IMR-90 (cell line): Measurements from ENCODE around the gene NDUFAF8. TPM values are rescaled to one million over a fixed set of nuclear protein-coding genes. Genes with fewer than 3 reads are reported as not detected.

ENCODE experiments used
- ATAC-seq: fragments of 200-7000 bp; cut with Tn5 transposase; 2 replicates; pipeline ENCODE4 v1.9.1; 2020; ENCODE audit warnings: low read depth, mild to moderate bottlenecking, moderate library complexity
- BruUV-seq: library from RNA; stranded (reverse); fragments of 400-500 nt; replicated peaks from 2 replicates; lab custom pipeline; 2021; lab: Mats Ljungman, UMichigan
- CTCF ChIA-PET: fragments of 300-600 bp; formaldehyde crosslinking; extraction: SDS; loops from one replicate; lab custom pipeline; 2021; ENCODE audit warnings: antibody characterized with exemption; lab: Yijun Ruan, JAX
- POLR2A ChIA-PET: fragments of 300-600 bp; sonication (Branson Sonifier 250); formaldehyde crosslinking; loops from one replicate; lab custom pipeline; 2022; ENCODE audit warnings: antibody characterized with exemption; ENCODE audit not compliant: unreplicated experiment; lab: Charles Lee
- DNase-seq: peaks from one replicate; pipeline ENCODE4 v3.0.0; 2013
- H2AFZ ChIP-seq: replicated peaks from 2 replicates; pipeline ENCODE3; 2013; ENCODE audit warnings: low read length, mild to moderate bottlenecking; ENCODE audit not compliant: poor library complexity
- H2AK5ac ChIP-seq: 2 replicates; pipeline ENCODE4 v1.6.1; 2013; ENCODE audit warnings: low read depth, low read length, inconsistent platforms
- H2AK9ac ChIP-seq: replicated peaks from 2 replicates; pipeline ENCODE3; 2013; ENCODE audit warnings: mild to moderate bottlenecking, low read depth, low read length, moderate library complexity; ENCODE audit not compliant: poor library complexity
- H2BK120ac ChIP-seq: 2 replicates; pipeline ENCODE4 v1.6.1; 2013; ENCODE audit warnings: low read depth, low read length, inconsistent platforms
- H2BK15ac ChIP-seq: 3 replicates; pipeline ENCODE4 v1.6.1; 2013; ENCODE audit warnings: low read depth, low read length, inconsistent platforms
- H2BK20ac ChIP-seq: 2 replicates; pipeline ENCODE4 v1.6.1; 2013; ENCODE audit warnings: low read depth, mild to moderate bottlenecking, inconsistent platforms, low read length, moderate library complexity
- H2BK5ac ChIP-seq: 2 replicates; pipeline ENCODE4 v1.6.1; 2013; ENCODE audit warnings: mild to moderate bottlenecking, low read depth, low read length, inconsistent platforms; ENCODE audit not compliant: poor library complexity, severe bottlenecking
- H3K14ac ChIP-seq: replicated peaks from 2 replicates; pipeline ENCODE4 v1.6.1; 2013; ENCODE audit warnings: low read depth, low read length, inconsistent platforms
- H3K18ac ChIP-seq: 2 replicates; pipeline ENCODE4 v1.6.1; 2013; ENCODE audit warnings: low read depth, low read length, control low read depth
- H3K23ac ChIP-seq: 2 replicates; pipeline ENCODE4 v1.6.1; 2013; ENCODE audit warnings: low read depth, low read length, inconsistent platforms
- H3K27ac ChIP-seq: 2 replicates; pipeline ENCODE4 v1.5.1; 2013; ENCODE audit warnings: mild to moderate bottlenecking, control low read depth, low read length; ENCODE audit not compliant: insufficient read depth
- H3K27me3 ChIP-seq: 2 replicates; pipeline ENCODE4 v1.6.1; 2013; ENCODE audit warnings: low read length; ENCODE audit not compliant: control insufficient read depth, insufficient read depth
- H3K36me3 ChIP-seq: 2 replicates; pipeline ENCODE4 v1.6.1; 2013; ENCODE audit warnings: low read length, mixed read lengths; ENCODE audit not compliant: control insufficient read depth, insufficient read depth
- H3K4ac ChIP-seq: 2 replicates; pipeline ENCODE4 v1.6.1; 2013; ENCODE audit warnings: low read depth, low read length, inconsistent platforms
- H3K4me1 ChIP-seq: 2 replicates; pipeline ENCODE4 v1.6.1; 2013; ENCODE audit warnings: low read length, mixed read lengths; ENCODE audit not compliant: control insufficient read depth, insufficient read depth
- H3K4me2 ChIP-seq: 2 replicates; pipeline ENCODE4 v1.6.1; 2013; ENCODE audit warnings: low read depth, mild to moderate bottlenecking, control low read depth, low read length, moderate library complexity
- H3K4me3 ChIP-seq: 2 replicates; pipeline ENCODE4 v1.5.1; 2013; ENCODE audit warnings: low read depth, mild to moderate bottlenecking, control low read depth, low read length, moderate library complexity; ENCODE audit not compliant: insufficient read depth
- H3K56ac ChIP-seq: 2 replicates; pipeline ENCODE4 v1.6.1; 2013; ENCODE audit warnings: low read length, inconsistent platforms; ENCODE audit not compliant: insufficient read depth; ENCODE audit errors: extremely low read depth
- H3K79me1 ChIP-seq, 2 experiments: 2 replicates each; pipeline ENCODE4 v1.6.1; 2013; ENCODE audit warnings: low read length in 2 of 2, inconsistent platforms in 1 of 2, low read depth in 1 of 2
- H3K9ac ChIP-seq: 2 replicates; pipeline ENCODE4 v1.6.1; 2013; ENCODE audit warnings: low read depth, low read length, control low read depth
- H3K9me1 ChIP-seq: 2 replicates; pipeline ENCODE4 v1.6.1; 2013; ENCODE audit warnings: low read length, inconsistent platforms; ENCODE audit not compliant: insufficient read depth
- H3K9me3 ChIP-seq: 2 replicates; pipeline ENCODE4 v1.6.1; 2013; ENCODE audit warnings: low read length; ENCODE audit not compliant: control insufficient read depth, insufficient read depth
- H4K20me1 ChIP-seq: 2 replicates; pipeline ENCODE4 v1.6.1; 2013; ENCODE audit warnings: low read length, inconsistent platforms; ENCODE audit not compliant: insufficient read depth
- H4K5ac ChIP-seq: 2 replicates; pipeline ENCODE4 v1.6.1; 2013; ENCODE audit warnings: mild to moderate bottlenecking, low read depth, low read length, control low read depth
- H4K8ac ChIP-seq, 2 experiments: 2 replicates each; pipeline ENCODE4 v1.6.1; 2013; ENCODE audit warnings: low read depth in 2 of 2, low read length in 2 of 2, control low read depth in 1 of 2, inconsistent platforms in 1 of 2
- H4K91ac ChIP-seq: 2 replicates; pipeline ENCODE4 v1.6.1; 2013; ENCODE audit warnings: low read depth, low read length, inconsistent platforms; ENCODE audit not compliant: insufficient read depth
- CEBPB ChIP-seq: IDR thresholded peaks from 2 replicates; pipeline ENCODE4 v1.6.1; 2012; ENCODE audit warnings: low read depth, low read length, improper control_type of control experiment
- MAFK ChIP-seq: IDR thresholded peaks from 2 replicates; pipeline ENCODE4 v1.6.1; 2012; ENCODE audit warnings: low read depth, low read length, improper control_type of control experiment
- RAD21 ChIP-seq: IDR thresholded peaks from 2 replicates; pipeline ENCODE4 v1.6.1; 2012; ENCODE audit warnings: low read length, improper control_type of control experiment
- RCOR1 ChIP-seq: IDR thresholded peaks from 2 replicates; pipeline ENCODE4 v1.6.1; 2012; ENCODE audit warnings: mild to moderate bottlenecking, low read length, improper control_type of control experiment; ENCODE audit not compliant: insufficient replicate concordance
- USF2 ChIP-seq: fragments of 150-350 bp; IDR thresholded peaks from 2 replicates; pipeline ENCODE4 v1.6.1; 2017; ENCODE audit warnings: mild to moderate bottlenecking, antibody characterized with exemption, low read length, low read depth
- WGBS, 2 experiments: methylation state at CpG; one replicate each; pipeline versions ENCODE4 v1.1.5 to v1.1.7; 2013; ENCODE audit warnings: missing lambda C conversion rate in 2 of 2; ENCODE audit not compliant: insufficient read length in 1 of 2; ENCODE audit errors: extremely low coverage in 2 of 2; 5-methylcytosine and 5-hydroxymethylcytosine counted together
- dilution Hi-C: fragments of 300-500 bp; cut with HindIII; formaldehyde crosslinking; loops from one replicate; pipeline ENCODE4 v1.14.3; 2018; ENCODE audit warnings: low sequenced_read_pairs; ENCODE audit not compliant: unreplicated experiment
- in situ Hi-C: fragments of 300-500 bp; cut with MboI; formaldehyde crosslinking; loops from 3 replicates; pipeline ENCODE4 v1.14.3; 2019; ENCODE audit warnings: low sequenced_read_pairs, inconsistent platforms, mixed read lengths
- intact Hi-C: fragments of 100-400 bp; cut with micrococcal nuclease; formaldehyde crosslinking; loops from 2 replicates; pipeline ENCODE4 v1.10.0; 2022
- polyA plus RNA-seq, 3 experiments: library from polyadenylated mRNA; depleted of rRNA; stranded (reverse); fragments of >200 nt; gene quantifications; 2 replicates each; pipeline ENCODE4 v1.2.3, GENCODE V29; 2012; ENCODE audit warnings: low replicate concordance in 1 of 3
- total RNA-seq: library from RNA; depleted of rRNA; stranded (reverse); fragments of >200 nt; gene quantifications from 2 replicates; pipeline ENCODE4 v1.2.3, GENCODE V29; 2012

NDUFAF8 gene
- total and polyA plus RNA-seq, 2 of the 4 experiments (the other 2 are of a cell fraction), result 11.1 to 65.0 TPM

GRCh38 chr17:81246679-81247338 lies 7.7 kb downstream of the NDUFAF8 start:
- H3K4ac ChIP-seq, result no peak overlapping the region
- H3K79me1 ChIP-seq, result peaks cover 0 to 28% of the 10 kb centered on the region in 2 experiments; a peak in 3 of 4 replicates
- dilution Hi-C loops, result no loop called here
- H3K9me3 ChIP-seq, result no peaks in the 10 kb centered on the region
- in situ Hi-C loops, result no loop called here
- ChIA-PET CTCF (no interaction called here), POLR2A (no interaction called here)
- no peak overlapping the region for H3K23ac ChIP-seq
- H3K9me1 ChIP-seq, result 0 out of 2 replicates have a peak, but pooled peaks cover 3% of the 10 kb centered on the region
- intact Hi-C loops, result no loop called here
- ATAC-seq (no peak), DNase-seq (no peak)
- H3K36me3 ChIP-seq, result peaks cover 23% of the 10 kb centered on the region
- H4K5ac ChIP-seq, result no peak overlapping the region
- H3K9ac ChIP-seq, result no peak overlapping the region
- H4K20me1 ChIP-seq, result peaks cover 22% of the 10 kb centered on the region
- BruUV-seq, result no TSS peak
- H2BK5ac ChIP-seq, result no peak overlapping the region
- no peak overlapping the region for H3K18ac ChIP-seq
- no peak overlapping the region for H4K8ac ChIP-seq
- H2AFZ ChIP-seq, result no peak overlapping the region
- H3K27ac ChIP-seq, result no peak overlapping the region
- H4K91ac ChIP-seq, result no peak overlapping the region
- no peak overlapping the region for H3K14ac ChIP-seq
- H2AK9ac ChIP-seq, result peak overlapping the region; percentile 26
- H2BK15ac ChIP-seq, result no peak overlapping the region
- WGBS, 2 experiments, result 95% methylated on average over 24 of the region's 28 CpGs; no CpG with 5 or more reads in 1 of the 2 experiments
- no peaks in the 10 kb centered on the region for H3K27me3 ChIP-seq
- H3K4me3 ChIP-seq, result no peak overlapping the region
- H2AK5ac ChIP-seq, result no peak overlapping the region
- H3K4me2 ChIP-seq, result no peak overlapping the region
- H2BK20ac ChIP-seq, result no peak overlapping the region
- peaks cover 7% of the 10 kb centered on the region for H3K4me1 ChIP-seq
- H3K56ac ChIP-seq, result no peak overlapping the region
- H2BK120ac ChIP-seq, result no peak overlapping the region
- TF ChIP-seq USF2 (no peak), RCOR1 (no peak), MAFK (no peak), CEBPB (no peak), RAD21 (no peak)
